Transverse colon (tissue), 4 donors: ENCODE measurements around the gene PPP3CB. TPM values are rescaled to one million over a fixed set of nuclear protein-coding genes. Genes with fewer than 3 reads are reported as not detected.

ENCODE experiments used
- DNase-seq: peaks from one replicate; pipeline ENCODE4 v3.0.0-alpha.2; 2019
- H3K27ac ChIP-seq, 4 donors: fragments of 200-600 bp; sonication (generic); 2 replicates each; pipeline ENCODE4 v1.5.1; 2016 to 2018; ENCODE audit warnings: inconsistent platforms in 4 of 4
- H3K27me3 ChIP-seq: fragments of 200-600 bp; sonication (generic); 2 replicates; pipeline ENCODE4 v1.5.1; 2017; ENCODE audit warnings: inconsistent platforms
- H3K36me3 ChIP-seq, 4 donors: fragments of 200-600 bp; sonication (generic); 2 replicates each; pipeline ENCODE4 v1.5.1; 2017 to 2019; ENCODE audit warnings: inconsistent platforms in 4 of 4
- H3K4me1 ChIP-seq, 4 donors: fragments of 200-600 bp; sonication (generic); 2 replicates each; pipeline ENCODE4 v1.5.1; 2017 to 2020; ENCODE audit warnings: inconsistent platforms in 4 of 4
- H3K4me3 ChIP-seq, 4 donors: fragments of 200-600 bp; sonication (generic); 1 replicate in 1 of 4; 2 replicates in 3 of 4; pipeline versions ENCODE4 v1.5.1 to v1.6.1; 2017 to 2019; ENCODE audit warnings: inconsistent platforms in 4 of 4
- H3K9me3 ChIP-seq, 2 donors: fragments of 200-600 bp; sonication (generic); 2 replicates each; pipeline ENCODE4 v1.5.1; 2017 to 2019; ENCODE audit warnings: inconsistent platforms in 2 of 2
- EP300 ChIP-seq: sonication (generic); formaldehyde crosslinking; IDR thresholded peaks from one replicate; pipeline ENCODE4 v1.6.1; 2017; ENCODE audit warnings: antibody characterized with exemption, low read depth
- POLR2A ChIP-seq: fragments of 450-650 bp; IDR thresholded peaks from one replicate; pipeline ENCODE4 v1.6.1; 2016; ENCODE audit warnings: antibody characterized with exemption, mild to moderate bottlenecking, moderate library complexity
- POLR2AphosphoS5 ChIP-seq, 3 donors: sonication (generic); formaldehyde crosslinking; IDR thresholded peaks; one replicate each; pipeline ENCODE4 v1.6.1; 2016; ENCODE audit warnings: antibody characterized with exemption in 3 of 3
- WGBS, 2 donors: methylation state at CpG; one replicate each; pipeline ENCODE4 v1.1.5; 2018; ENCODE audit warnings: low coverage in 1 of 2; 5-methylcytosine and 5-hydroxymethylcytosine counted together
- in situ Hi-C, 4 donors: fragments of 200-750 bp; cut with MboI; loops; one replicate each; pipeline versions ENCODE4 v1.15.0 to v1.15.1; 2017; ENCODE audit warnings: low sequenced_read_pairs in 3 of 4, low pct_ligation_motif_present in 1 of 4, low pct_unique_long_range_greater_than_20kb in 1 of 4
- intact Hi-C: fragments of 100-400 bp; cut with DNase I; formaldehyde crosslinking; loops from one replicate; pipeline ENCODE4 v1.15.1; 2023; ENCODE audit warnings: low total_unique reads
- total RNA-seq, 4 donors: library from RNA; depleted of rRNA; stranded (reverse); fragments of >200 nt; gene quantifications; one replicate each; pipeline ENCODE4 v1.1.0, GENCODE V29; 2016
- TF ChIP-seq, protein P1 (sequence below), 5 experiments: fragments of 200-600 bp in 3 of 5; fragments of 450-650 bp in 2 of 5; sonication (generic) in 3 of 5; IDR thresholded peaks; 1 replicate in 2 of 5; 2 replicates in 3 of 5; pipeline ENCODE4 v1.5.1; 2016 to 2017; ENCODE audit warnings: antibody characterized with exemption in 5 of 5, inconsistent platforms in 3 of 5, mild to moderate bottlenecking in 2 of 5, moderate library complexity in 1 of 5

PPP3CB gene
- total RNA-seq, 4 donors from 2014 or later, result 20.5 to 54.5 (median 35.9) TPM

GRCh38 chr10:73494877-73495225, 973 bp downstream of the PPP3CB start:
- in situ Hi-C loops (no loop called here), intact Hi-C loops (no loop called here)
- H3K4me3 ChIP-seq, result peak overlapping the region; percentile 59 to 88 (median 62)
- WGBS, 2 donors, result 0 to 2% methylated on average over 2 of the region's 2 CpGs
- peaks cover 17 to 44% (median 30%) of the 10 kb centered on the region in 4 donors for H3K4me1 ChIP-seq
- peak overlapping the region; percentile 97 to 98 (median 98) for H3K27ac ChIP-seq
- H3K36me3 ChIP-seq, result peaks cover 0 to under 1% (median 0%) of the 10 kb centered on the region in 4 donors
- H3K9me3 ChIP-seq, result no peaks in the 10 kb centered on the region
- no peak for TF ChIP-seq POLR2A
- TF ChIP-seq, protein P1, sequence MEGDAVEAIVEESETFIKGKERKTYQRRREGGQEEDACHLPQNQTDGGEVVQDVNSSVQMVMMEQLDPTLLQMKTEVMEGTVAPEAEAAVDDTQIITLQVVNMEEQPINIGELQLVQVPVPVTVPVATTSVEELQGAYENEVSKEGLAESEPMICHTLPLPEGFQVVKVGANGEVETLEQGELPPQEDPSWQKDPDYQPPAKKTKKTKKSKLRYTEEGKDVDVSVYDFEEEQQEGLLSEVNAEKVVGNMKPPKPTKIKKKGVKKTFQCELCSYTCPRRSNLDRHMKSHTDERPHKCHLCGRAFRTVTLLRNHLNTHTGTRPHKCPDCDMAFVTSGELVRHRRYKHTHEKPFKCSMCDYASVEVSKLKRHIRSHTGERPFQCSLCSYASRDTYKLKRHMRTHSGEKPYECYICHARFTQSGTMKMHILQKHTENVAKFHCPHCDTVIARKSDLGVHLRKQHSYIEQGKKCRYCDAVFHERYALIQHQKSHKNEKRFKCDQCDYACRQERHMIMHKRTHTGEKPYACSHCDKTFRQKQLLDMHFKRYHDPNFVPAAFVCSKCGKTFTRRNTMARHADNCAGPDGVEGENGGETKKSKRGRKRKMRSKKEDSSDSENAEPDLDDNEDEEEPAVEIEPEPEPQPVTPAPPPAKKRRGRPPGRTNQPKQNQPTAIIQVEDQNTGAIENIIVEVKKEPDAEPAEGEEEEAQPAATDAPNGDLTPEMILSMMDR (IDR thresholded peaks at IDR 0.05), result no peak
- TF ChIP-seq EP300, result no peak
- TF ChIP-seq POLR2AphosphoS5 (IDR thresholded peaks at IDR 0.05), result no peak
- no peak for DNase-seq
- H3K27me3 ChIP-seq, result no peaks in the 10 kb centered on the region

- Histone ChIP-seq H3K4me1 (peaks cover 17 to 47% (median 30%) of the 10 kb centered on the region in 4 donors), H3K9me3 (no peaks in the 10 kb centered on the region), H3K36me3 (no peaks in the 10 kb centered on the region), H3K4me3 (peak overlapping the region in 1 of 4 donors; percentile 88), H3K27ac (peak overlapping the region; percentile 97 to 98 (median 98)), H3K27me3 (no peaks in the 10 kb centered on the region)
- intact Hi-C loops (no loop called here), in situ Hi-C loops (no loop called here)
- TF ChIP-seq, protein P1 (IDR thresholded peaks at IDR 0.05), result no peak
- no peak for TF ChIP-seq EP300
- no peak for TF ChIP-seq POLR2A
- TF ChIP-seq POLR2AphosphoS5 (IDR thresholded peaks at IDR 0.05), result no peak
- no peak for DNase-seq
- WGBS, 2 donors, result 88 to 92% methylated on average over 15 of the region's 15 CpGs
These were observed 1.6 kb downstream of the PPP3CB start for GRCh38 chr10:73494213-73494612.

GRCh38 chr10:73493781-73494180, 2.0 kb downstream of the PPP3CB start:
- peaks cover 17 to 47% (median 30%) of the 10 kb centered on the region in 4 donors for H3K4me1 ChIP-seq
- no peaks in the 10 kb centered on the region for H3K9me3 ChIP-seq
- H3K4me3 ChIP-seq, result peak overlapping the region in 1 of 4 donors; percentile 88
- DNase-seq, result no peak
- intact Hi-C loops (no loop called here), in situ Hi-C loops (no loop called here)
- TF ChIP-seq POLR2A, result no peak
- TF ChIP-seq EP300, result no peak
- WGBS, 2 donors, result 39 to 58% methylated on average over 2 of the region's 2 CpGs
- H3K27ac ChIP-seq, result peak overlapping the region in 3 of 4 donors; percentile 98
- H3K36me3 ChIP-seq, result no peaks in the 10 kb centered on the region
- no peaks in the 10 kb centered on the region for H3K27me3 ChIP-seq

- no peak for DNase-seq
- Histone ChIP-seq H3K9me3 (no peaks in the 10 kb centered on the region), H3K36me3 (no peaks in the 10 kb centered on the region), H3K27ac (no peak overlapping the region), H3K27me3 (no peaks in the 10 kb centered on the region), H3K4me3 (no peak overlapping the region), H3K4me1 (peaks cover 0 to 8% (median 0%) of the 10 kb centered on the region in 4 donors)
- WGBS, 2 donors, result 98 to 100% methylated on average over 3 to 4 of the region's 4 CpGs
- TF ChIP-seq POLR2A (no peak), POLR2AphosphoS5 (IDR thresholded peaks at IDR 0.05) (no peak), EP300 (no peak)
- TF ChIP-seq, protein P1 (IDR thresholded peaks at IDR 0.05), result no peak
- in situ Hi-C loops, result no loop called here
- intact Hi-C loops, result no loop called here
These were observed 9.2 kb downstream of the PPP3CB start for GRCh38 chr10:73486601-73487000.

DNA sequence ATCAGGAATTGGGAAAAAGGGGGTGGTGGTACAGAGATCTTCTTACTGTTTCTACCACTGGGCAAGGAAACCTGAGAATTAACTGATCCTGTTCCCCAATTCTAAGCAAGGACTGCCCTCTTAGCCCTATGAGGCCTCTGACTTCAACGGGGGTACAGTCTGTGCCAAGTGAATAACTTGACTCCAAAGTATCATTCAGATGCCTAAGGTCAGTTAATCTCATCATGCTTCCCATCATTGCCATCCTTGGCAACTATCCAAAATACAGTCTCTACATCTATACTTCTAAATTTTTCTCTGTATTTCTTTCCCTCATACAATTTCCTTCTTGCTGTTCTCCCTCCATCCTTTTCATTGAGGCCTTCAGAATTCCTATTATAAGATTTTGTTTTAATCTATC, 10.5 kb downstream of the PPP3CB start:
- Histone ChIP-seq H3K36me3 (no peaks in the 10 kb centered on the region), H3K4me1 (peaks cover 0 to 3% (median 0%) of the 10 kb centered on the region in 4 donors), H3K4me3 (no peak overlapping the region), H3K9me3 (no peaks in the 10 kb centered on the region), H3K27ac (no peak overlapping the region), H3K27me3 (no peaks in the 10 kb centered on the region)
- no peak for DNase-seq
- intact Hi-C loops (no loop called here), in situ Hi-C loops (no loop called here)
- WGBS, 2 donors, result 73 to 74% methylated on average over 1 of the region's 1 CpG
- TF ChIP-seq, protein P1 (IDR thresholded peaks at IDR 0.05), result no peak
- no peak for TF ChIP-seq POLR2A
- no peak for TF ChIP-seq POLR2AphosphoS5 (IDR thresholded peaks at IDR 0.05)
- no peak for TF ChIP-seq EP300
